Measurements from ENCODE around the gene NPPA.
A peak's percentile ranks its signal among the peaks of the same experiment; 100 is the strongest.

The NPPA gene

GRCh38 chr1:11802616-11802972, 45.0 kb downstream of the NPPA start:
- DNase-seq (ENCODE audit: low spot score) = no peak
- Mint-ChIP-seq H3K36me3 (ENCODE audit: low read depth) (peaks cover 14% of the 10 kb centered on the region), H3K9me3 (no peaks in the 10 kb centered on the region), H3K27me3 (ENCODE audit: low read depth) (no peaks in the 10 kb centered on the region), H3K4me3 (peak overlapping the region; percentile 95), H3K4me1 (ENCODE audit: low read depth) (peaks cover 37% of the 10 kb centered on the region), H3K27ac (peak overlapping the region; percentile 87)

DNA sequence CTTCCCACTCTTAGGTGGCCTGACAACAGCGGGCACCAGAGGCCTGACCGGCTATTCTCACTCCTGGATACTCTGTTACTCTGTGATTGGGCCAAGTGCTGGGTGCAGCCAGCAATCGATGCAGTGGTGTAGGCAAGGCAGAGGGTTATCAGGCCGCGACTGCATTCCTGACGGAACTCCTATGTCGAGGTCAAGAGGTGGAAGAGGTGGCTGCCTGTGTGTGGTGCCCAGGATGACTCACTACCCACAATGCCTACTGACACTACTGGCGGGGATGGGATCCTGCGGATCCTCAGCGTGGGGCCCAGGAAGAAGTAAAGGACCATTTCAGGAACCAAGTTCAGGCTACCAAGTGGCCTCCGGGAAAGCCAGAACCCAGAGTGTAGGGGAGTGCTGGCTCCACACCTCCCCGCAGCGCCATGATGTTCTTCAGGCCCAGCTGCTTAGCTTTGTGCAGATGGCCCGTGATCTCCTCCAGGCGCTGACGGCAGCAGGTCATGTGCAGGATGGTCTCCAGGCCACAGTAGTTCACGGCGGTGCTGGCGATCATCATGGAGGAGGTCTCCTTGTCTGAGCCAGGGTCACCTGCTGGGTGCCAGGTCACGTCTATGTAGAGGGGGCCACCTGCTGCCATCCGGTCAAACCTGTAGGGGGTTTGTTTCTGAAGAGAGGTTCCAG, 46.7 kb downstream of the NPPA start:
- Mint-ChIP-seq H3K27me3 (ENCODE audit: low read depth) (no peaks in the 10 kb centered on the region), H3K4me3 (no peak overlapping the region), H3K27ac (peak overlapping the region; percentile 43), H3K36me3 (ENCODE audit: low read depth) (peaks cover 18% of the 10 kb centered on the region), H3K4me1 (ENCODE audit: low read depth) (peaks cover 24% of the 10 kb centered on the region), H3K9me3 (no peaks in the 10 kb centered on the region)
- no peak for DNase-seq (ENCODE audit: low spot score)

DNA sequence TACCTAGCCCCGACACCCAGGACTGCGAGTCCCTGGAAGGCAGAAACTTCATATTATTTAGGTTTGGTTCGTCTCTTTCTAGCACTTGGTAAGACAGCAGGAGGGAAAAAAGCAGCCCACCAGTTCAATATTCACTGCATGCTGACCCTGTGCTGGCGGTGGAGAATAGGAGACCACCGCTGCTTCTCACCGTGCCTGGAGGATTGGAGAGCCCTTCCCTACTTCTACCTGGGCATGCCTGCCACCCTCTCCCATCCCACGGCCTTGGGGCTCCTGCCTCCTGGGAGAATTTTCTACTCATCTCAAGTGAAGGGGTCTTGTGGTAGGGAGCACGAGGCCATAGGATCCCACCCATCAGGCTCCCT, 47.2 kb downstream of the NPPA start:
- peaks cover 23% of the 10 kb centered on the region for H3K36me3 Mint-ChIP-seq (ENCODE audit: low read depth)
- H3K27ac Mint-ChIP-seq = no peak overlapping the region
- H3K9me3 Mint-ChIP-seq = no peaks in the 10 kb centered on the region
- peaks cover 24% of the 10 kb centered on the region for H3K4me1 Mint-ChIP-seq (ENCODE audit: low read depth)
- no peaks in the 10 kb centered on the region for H3K27me3 Mint-ChIP-seq (ENCODE audit: low read depth)
- DNase-seq (ENCODE audit: low spot score) = no peak
- H3K4me3 Mint-ChIP-seq = no peak overlapping the region

- Mint-ChIP-seq H3K36me3 (ENCODE audit: low read depth) (peaks cover 26% of the 10 kb centered on the region), H3K9me3 (no peaks in the 10 kb centered on the region), H3K27ac (no peak overlapping the region), H3K4me3 (no peak overlapping the region), H3K4me1 (ENCODE audit: low read depth) (peaks cover 24% of the 10 kb centered on the region), H3K27me3 (ENCODE audit: low read depth) (no peaks in the 10 kb centered on the region)
- no peak for DNase-seq (ENCODE audit: low spot score)
Measured at GRCh38 chr1:11799896-11800295, 47.7 kb downstream of the NPPA start.

DNA sequence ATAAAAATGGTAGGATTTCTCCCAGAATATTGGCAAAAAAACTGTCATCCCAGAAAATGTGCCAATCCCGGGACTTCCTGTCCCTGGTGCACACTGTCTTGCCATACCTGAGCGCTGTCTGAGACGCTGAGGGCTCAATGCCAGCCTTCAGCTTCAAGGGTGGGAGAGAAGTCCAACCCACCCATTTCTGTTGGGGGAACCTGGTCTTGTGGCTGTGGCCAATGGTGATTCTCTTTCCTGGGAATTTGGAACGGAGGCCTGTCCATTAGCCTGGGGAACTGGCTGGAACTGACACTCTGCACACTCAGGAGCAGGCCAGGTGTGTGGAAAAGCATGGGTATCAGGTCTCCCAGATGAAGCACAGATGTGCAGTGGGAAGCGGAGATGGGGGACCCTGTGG, 48.5 kb downstream of the NPPA start:
- Mint-ChIP-seq H3K27me3 (ENCODE audit: low read depth) (no peaks in the 10 kb centered on the region), H3K4me1 (ENCODE audit: low read depth) (peaks cover 16% of the 10 kb centered on the region), H3K9me3 (no peaks in the 10 kb centered on the region), H3K36me3 (ENCODE audit: low read depth) (peaks cover 31% of the 10 kb centered on the region), H3K4me3 (no peak overlapping the region), H3K27ac (no peak overlapping the region)
- no peak for DNase-seq (ENCODE audit: low spot score)

DNA sequence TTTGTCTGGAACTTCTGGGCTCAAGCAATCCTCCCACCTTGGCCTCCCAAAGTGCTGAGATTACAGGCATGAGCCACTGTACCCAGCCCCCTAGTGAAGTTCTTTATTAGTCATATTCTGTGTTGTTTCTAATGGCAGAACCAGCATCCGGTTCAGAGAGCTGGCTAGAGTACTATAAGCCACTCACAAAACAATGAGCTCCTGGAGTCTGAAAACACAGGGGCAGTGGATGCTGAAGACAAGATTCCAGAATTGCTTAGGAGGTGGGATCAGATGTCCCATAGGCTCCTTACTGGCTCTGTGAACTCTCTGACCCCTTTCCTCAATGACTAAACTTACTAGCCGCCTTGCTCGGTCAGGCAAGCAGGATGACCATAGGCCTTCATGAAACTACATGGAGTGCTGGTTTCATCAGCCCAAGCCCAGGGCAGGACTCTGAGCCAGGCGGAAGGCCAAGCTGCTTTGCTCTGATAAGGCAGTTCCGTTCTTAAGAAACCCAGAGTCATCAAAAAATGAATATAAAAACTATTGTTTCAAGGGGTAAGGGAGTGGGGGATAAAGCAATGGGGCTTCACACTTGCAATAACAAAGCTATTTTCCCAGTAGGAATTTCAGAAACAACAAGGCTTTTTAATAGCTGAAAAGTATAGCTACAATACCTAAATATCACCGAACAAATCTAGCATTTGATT, 49.9 kb downstream of the NPPA start:
- Mint-ChIP-seq H3K27ac (no peak overlapping the region), H3K4me3 (no peak overlapping the region), H3K4me1 (ENCODE audit: low read depth) (peaks cover 7% of the 10 kb centered on the region), H3K27me3 (ENCODE audit: low read depth) (no peaks in the 10 kb centered on the region), H3K36me3 (ENCODE audit: low read depth) (peaks cover 31% of the 10 kb centered on the region), H3K9me3 (no peaks in the 10 kb centered on the region)
- DNase-seq (ENCODE audit: low spot score) = no peak

DNA sequence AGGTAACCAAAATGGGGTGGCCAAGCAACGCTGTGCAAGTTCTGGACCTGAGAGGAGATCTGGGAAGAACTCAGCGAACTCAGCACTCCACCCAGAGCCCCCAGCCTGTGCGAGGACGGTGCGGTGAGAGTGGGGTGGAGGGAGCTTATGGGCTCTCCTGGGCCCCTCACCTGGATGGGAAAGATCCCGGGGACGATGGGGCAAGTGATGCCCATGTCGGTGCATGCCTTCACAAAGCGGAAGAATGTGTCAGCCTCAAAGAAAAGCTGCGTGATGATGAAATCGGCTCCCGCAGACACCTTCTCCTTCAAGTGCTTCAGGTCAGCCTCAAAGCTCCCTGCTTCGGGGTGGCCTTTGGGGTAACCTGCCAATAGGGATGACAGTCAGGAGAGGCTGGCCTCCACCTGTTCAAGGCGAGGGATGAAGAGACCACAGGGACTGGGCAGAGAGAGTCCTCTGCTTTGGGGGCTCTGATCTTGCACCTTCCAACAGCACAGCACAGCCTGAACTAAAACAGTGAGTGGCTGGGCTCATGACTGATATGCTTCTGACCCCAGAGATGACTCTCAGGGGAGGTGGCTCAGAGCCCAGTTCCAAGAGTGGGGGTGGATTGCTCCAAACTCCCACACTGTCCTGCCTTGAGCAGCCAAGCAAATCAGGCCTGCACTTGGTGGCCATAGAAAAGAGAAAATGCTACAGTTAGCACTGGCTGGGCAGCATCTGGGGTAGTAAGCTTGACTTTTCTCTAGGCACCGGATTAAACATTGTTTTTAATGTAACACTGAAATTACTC, 51.4 kb downstream of the NPPA start:
- no peak for DNase-seq (ENCODE audit: low spot score)
- Mint-ChIP-seq H3K4me1 (ENCODE audit: low read depth) (peaks cover 1% of the 10 kb centered on the region), H3K27me3 (ENCODE audit: low read depth) (no peaks in the 10 kb centered on the region), H3K4me3 (no peak overlapping the region), H3K27ac (no peak overlapping the region), H3K9me3 (no peaks in the 10 kb centered on the region), H3K36me3 (ENCODE audit: low read depth) (peaks cover 34% of the 10 kb centered on the region)
